HepG2 (cell line): Measurements from ENCODE around the gene NDST1. TPM values are rescaled to one million over a fixed set of nuclear protein-coding genes. Genes with fewer than 3 reads are reported as not detected.

Experiments
- CEBPB ChIP-seq: IDR thresholded peaks from 2 replicates; pipeline ENCODE4 v1.6.1; 2011; ENCODE audit warnings: low read depth, low read length, improper control_type of control experiment, borderline replicate concordance
- HNF4G ChIP-seq, 2 experiments: sonication (generic) in 1 of 2; formaldehyde crosslinking in 1 of 2; IDR thresholded peaks; 2 replicates each; pipeline versions ENCODE4 v1.4.0 to v1.6.1; 2011 to 2020; ENCODE audit warnings: borderline replicate concordance in 2 of 2, low read depth in 2 of 2, mild to moderate bottlenecking in 2 of 2, low read length in 1 of 2, missing genetic modification reagents in 1 of 2, moderate library complexity in 1 of 2
- KLF6 ChIP-seq: IDR thresholded peaks from 2 replicates; pipeline ENCODE4 v1.8.0; 2016; ENCODE audit warnings: missing biosample characterization, missing genetic modification reagents
- MIER2 ChIP-seq: IDR thresholded peaks from 2 replicates; pipeline ENCODE4 v1.6.1; 2016; ENCODE audit warnings: missing biosample characterization, missing genetic modification reagents
- MIER3 ChIP-seq: IDR thresholded peaks from 2 replicates; pipeline ENCODE4 v1.6.1; 2016; ENCODE audit warnings: missing compliant biosample characterization, borderline replicate concordance
- PCBP2 ChIP-seq: fragments of 200-400 bp; formaldehyde crosslinking; optimal IDR thresholded peaks from 2 replicates; pipeline ENCODE3; 2018; ENCODE audit warnings: low read length, low read depth; ENCODE audit not compliant: poor library complexity, severe bottlenecking
- PREB ChIP-seq: sonication (generic); formaldehyde crosslinking; IDR thresholded peaks from 2 replicates; pipeline ENCODE4 v1.4.0; 2020; ENCODE audit warnings: missing genetic modification reagents
- RELA ChIP-seq: sonication (generic); formaldehyde crosslinking; IDR thresholded peaks from 2 replicates; pipeline ENCODE4 v1.4.0; 2020; ENCODE audit warnings: missing genetic modification reagents
- RXRA ChIP-seq: sonication (generic); formaldehyde crosslinking; IDR thresholded peaks from 2 replicates; pipeline ENCODE4 v1.5.1; 2020; ENCODE audit warnings: missing genetic modification reagents
- SIX1 ChIP-seq: sonication (generic); formaldehyde crosslinking; IDR thresholded peaks from 2 replicates; pipeline ENCODE4 v1.4.0; 2020; ENCODE audit warnings: missing genetic modification reagents, borderline replicate concordance
- STAG1 ChIP-seq: sonication (generic); formaldehyde crosslinking; IDR thresholded peaks from 2 replicates; pipeline ENCODE4 v1.4.0; 2020; ENCODE audit warnings: missing genetic modification reagents
- ZBTB33 ChIP-seq: sonication (generic); formaldehyde crosslinking; IDR thresholded peaks from 2 replicates; pipeline ENCODE4 v1.4.0; 2020; ENCODE audit warnings: missing genetic modification reagents
- ZBTB44 ChIP-seq: sonication (generic); formaldehyde crosslinking; IDR thresholded peaks from 2 replicates; pipeline ENCODE4 v1.4.0; 2020; ENCODE audit warnings: missing genetic modification reagents
- ZNF143 ChIP-seq: sonication (generic); formaldehyde crosslinking; IDR thresholded peaks from 2 replicates; pipeline ENCODE4 v1.4.0; 2020; ENCODE audit warnings: missing genetic modification reagents
- ZNF343 ChIP-seq: sonication (generic); formaldehyde crosslinking; IDR thresholded peaks from 2 replicates; pipeline ENCODE4 v1.4.0; 2020; ENCODE audit warnings: mild to moderate bottlenecking, missing genetic modification reagents
- ZNF572 ChIP-seq: sonication (generic); formaldehyde crosslinking; IDR thresholded peaks from 2 replicates; pipeline ENCODE4 v1.5.1; 2020; ENCODE audit warnings: mild to moderate bottlenecking, missing genetic modification reagents
- polyA plus RNA-seq, 8 experiments: library from polyadenylated mRNA; depleted of rRNA in 3 of 8; stranded (reverse) in 7 of 8; unstranded in 1 of 8; fragments of >200 nt; fragmentation: Illumina TruSeq in 4 of 8; extraction: Trizol in 4 of 8; gene quantifications; 2 replicates each; pipeline versions ENCODE4 v1.2.1 to v1.2.3, GENCODE V29; 2011 to 2016; ENCODE audit warnings: low read depth in 4 of 8, missing spikeins in 1 of 8, mixed read lengths in 1 of 8; ENCODE audit not compliant: insufficient read depth in 1 of 8
- total RNA-seq, 5 experiments: library from RNA; depleted of rRNA; stranded (reverse); fragments of >200 nt; fragmentation: Illumina TruSeq; extraction: Trizol; gene quantifications; 2 replicates each; pipeline ENCODE4 v1.2.3, GENCODE V29; 2016; ENCODE audit warnings: low read depth in 1 of 5
- TF ChIP-seq, protein P1 (sequence below): IDR thresholded peaks from 2 replicates; pipeline ENCODE4 v1.6.1; 2012; ENCODE audit warnings: inconsistent platforms
- TF ChIP-seq, protein P2 (sequence below): sonication (generic); formaldehyde crosslinking; IDR thresholded peaks from 2 replicates; pipeline ENCODE4 v1.4.0; 2020; ENCODE audit warnings: missing genetic modification reagents
- TF ChIP-seq, protein P3 (sequence below): sonication (generic); formaldehyde crosslinking; IDR thresholded peaks from 2 replicates; pipeline ENCODE4 v1.8.0; 2022; ENCODE audit warnings: missing genetic modification reagents, mild to moderate bottlenecking, inconsistent platforms, borderline replicate concordance

Gene NDST1
- total and polyA plus RNA-seq, 2 of the 13 experiments (the other 11 are each of a cell fraction or from before 2014, with no cell fraction given) = 23.8 to 26.2 TPM

- TF ChIP-seq, protein P1, sequence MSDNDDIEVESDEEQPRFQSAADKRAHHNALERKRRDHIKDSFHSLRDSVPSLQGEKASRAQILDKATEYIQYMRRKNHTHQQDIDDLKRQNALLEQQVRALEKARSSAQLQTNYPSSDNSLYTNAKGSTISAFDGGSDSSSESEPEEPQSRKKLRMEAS = peak; percentile 74
- TF ChIP-seq SIX1 (CRISPR knock-in tag) = peak; percentile 90
- no peak for TF ChIP-seq PCBP2
- no peak for TF ChIP-seq ZNF343 (CRISPR knock-in tag)
- TF ChIP-seq RXRA (CRISPR knock-in tag) = peak; percentile 95
- peak; percentile 36 for TF ChIP-seq STAG1 (CRISPR knock-in tag)
- TF ChIP-seq RELA (CRISPR knock-in tag) = peak; percentile 74; the same call in 1 of the 2 replicates
- TF ChIP-seq KLF6 = no peak
- no peak for TF ChIP-seq CEBPB
- peak; percentile 95 for TF ChIP-seq HNF4G (IDR thresholded peaks at IDR 0.05; ENCODE audit: borderline replicate concordance, low read depth, low read length)
- TF ChIP-seq HNF4G (CRISPR knock-in tag; IDR thresholded peaks at IDR 0.05; ENCODE audit: borderline replicate concordance, low read depth) = peak; percentile 99
- TF ChIP-seq PREB = no peak
- no peak for TF ChIP-seq ZBTB44 (CRISPR knock-in tag)
- TF ChIP-seq, protein P2, sequence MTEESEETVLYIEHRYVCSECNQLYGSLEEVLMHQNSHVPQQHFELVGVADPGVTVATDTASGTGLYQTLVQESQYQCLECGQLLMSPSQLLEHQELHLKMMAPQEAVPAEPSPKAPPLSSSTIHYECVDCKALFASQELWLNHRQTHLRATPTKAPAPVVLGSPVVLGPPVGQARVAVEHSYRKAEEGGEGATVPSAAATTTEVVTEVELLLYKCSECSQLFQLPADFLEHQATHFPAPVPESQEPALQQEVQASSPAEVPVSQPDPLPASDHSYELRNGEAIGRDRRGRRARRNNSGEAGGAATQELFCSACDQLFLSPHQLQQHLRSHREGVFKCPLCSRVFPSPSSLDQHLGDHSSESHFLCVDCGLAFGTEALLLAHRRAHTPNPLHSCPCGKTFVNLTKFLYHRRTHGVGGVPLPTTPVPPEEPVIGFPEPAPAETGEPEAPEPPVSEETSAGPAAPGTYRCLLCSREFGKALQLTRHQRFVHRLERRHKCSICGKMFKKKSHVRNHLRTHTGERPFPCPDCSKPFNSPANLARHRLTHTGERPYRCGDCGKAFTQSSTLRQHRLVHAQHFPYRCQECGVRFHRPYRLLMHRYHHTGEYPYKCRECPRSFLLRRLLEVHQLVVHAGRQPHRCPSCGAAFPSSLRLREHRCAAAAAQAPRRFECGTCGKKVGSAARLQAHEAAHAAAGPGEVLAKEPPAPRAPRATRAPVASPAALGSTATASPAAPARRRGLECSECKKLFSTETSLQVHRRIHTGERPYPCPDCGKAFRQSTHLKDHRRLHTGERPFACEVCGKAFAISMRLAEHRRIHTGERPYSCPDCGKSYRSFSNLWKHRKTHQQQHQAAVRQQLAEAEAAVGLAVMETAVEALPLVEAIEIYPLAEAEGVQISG = peak; percentile 85
- TF ChIP-seq ZNF143 (CRISPR knock-in tag) = peak; percentile 28; the same call in 1 of the 2 replicates
- no peak for TF ChIP-seq ZNF572 (CRISPR knock-in tag)
- TF ChIP-seq, protein P3, sequence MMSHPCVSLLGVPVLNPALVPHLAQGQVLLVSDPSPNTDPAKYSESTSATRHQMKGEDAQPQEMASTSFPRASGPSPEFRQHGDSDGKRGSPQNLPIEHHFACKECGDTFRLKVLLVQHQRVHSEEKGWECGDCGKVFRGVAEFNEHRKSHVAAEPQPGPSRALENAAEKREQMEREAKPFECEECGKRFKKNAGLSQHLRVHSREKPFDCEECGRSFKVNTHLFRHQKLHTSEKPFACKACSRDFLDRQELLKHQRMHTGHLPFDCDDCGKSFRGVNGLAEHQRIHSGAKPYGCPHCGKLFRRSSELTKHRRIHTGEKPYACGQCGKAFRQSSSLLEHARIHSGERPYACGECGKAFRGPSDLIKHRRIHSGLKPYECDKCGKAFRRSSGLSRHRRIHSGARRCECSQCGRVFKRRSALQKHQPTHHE (CRISPR knock-in tag) = no peak
- peak; percentile 98 for TF ChIP-seq MIER3
- peak; percentile 85 for TF ChIP-seq ZBTB33 (CRISPR knock-in tag)
- peak; percentile 59; the same call in 1 of the 2 replicates for TF ChIP-seq MIER2 (CRISPR knock-in tag)
Observed at GRCh38 chr5:150522504-150523414, 14.8 kb downstream of the NDST1 start (continued).
